ENCODE data around the gene ICA1. TPM values are rescaled to one million over a fixed set of nuclear protein-coding genes. Genes with fewer than 3 reads are reported as not detected.

ICA1 gene
- total RNA-seq, 1 experiment from 2014 or later: not detected

DNA sequence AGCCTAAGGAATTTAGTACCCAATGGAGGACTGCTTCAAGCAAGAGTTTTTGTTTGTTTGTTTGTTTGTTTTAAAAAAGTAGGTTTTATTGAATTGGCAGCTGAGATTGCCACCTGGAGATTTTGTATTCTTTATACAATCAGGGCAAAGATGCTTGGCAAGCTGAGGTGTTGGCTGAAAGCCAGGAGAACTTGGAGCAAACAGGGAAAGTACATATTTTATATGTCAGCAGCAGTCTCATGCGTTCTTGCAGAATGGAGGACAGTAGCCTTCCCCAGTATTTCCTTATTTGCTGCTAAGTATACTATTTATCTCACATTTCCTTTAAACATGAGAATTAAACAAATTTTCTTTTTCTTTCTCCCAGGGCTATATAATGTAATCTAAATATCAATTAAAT, 22.6 kb upstream of the ICA1 start:
- Histone ChIP-seq H3K27ac (no peak overlapping the region), H3K9me3 (replicated peaks) (no peaks in the 10 kb centered on the region), H3K36me3 (no peaks in the 10 kb centered on the region), H3K27me3 (replicated peaks) (no peaks in the 10 kb centered on the region), H3K4me3 (no peak overlapping the region), H3K4me1 (replicated peaks) (no peaks in the 10 kb centered on the region)
- DNase-seq (ENCODE audit: low read depth in 1 of 2, low spot score in 2 of 2): no peak

DNA sequence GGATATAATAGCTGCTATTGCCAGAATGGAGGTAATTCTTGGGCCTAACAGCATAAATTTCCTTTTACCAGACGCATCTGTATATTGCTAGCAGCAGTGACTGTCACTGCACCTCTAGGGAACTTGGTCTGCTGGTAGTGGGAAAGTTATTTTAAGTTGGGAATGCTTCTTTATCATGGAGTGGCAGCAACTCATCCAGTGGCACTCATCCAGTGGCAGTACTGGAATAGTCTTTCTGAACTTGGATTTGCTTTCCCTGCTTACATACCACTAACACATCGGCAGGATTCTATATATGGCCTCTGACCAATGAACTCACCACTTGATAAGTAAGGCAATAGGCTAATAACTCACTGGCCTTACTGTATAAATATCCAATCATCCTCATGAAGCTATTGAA, 22.0 kb upstream of the ICA1 start:
- no peaks in the 10 kb centered on the region for H3K9me3 ChIP-seq (replicated peaks)
- no peaks in the 10 kb centered on the region for H3K27me3 ChIP-seq (replicated peaks)
- no peaks in the 10 kb centered on the region for H3K36me3 ChIP-seq
- no peak for DNase-seq (ENCODE audit: low read depth in 1 of 2, low spot score in 2 of 2)
- no peak overlapping the region for H3K4me3 ChIP-seq
- no peaks in the 10 kb centered on the region for H3K4me1 ChIP-seq (replicated peaks)
- no peak overlapping the region for H3K27ac ChIP-seq

DNA sequence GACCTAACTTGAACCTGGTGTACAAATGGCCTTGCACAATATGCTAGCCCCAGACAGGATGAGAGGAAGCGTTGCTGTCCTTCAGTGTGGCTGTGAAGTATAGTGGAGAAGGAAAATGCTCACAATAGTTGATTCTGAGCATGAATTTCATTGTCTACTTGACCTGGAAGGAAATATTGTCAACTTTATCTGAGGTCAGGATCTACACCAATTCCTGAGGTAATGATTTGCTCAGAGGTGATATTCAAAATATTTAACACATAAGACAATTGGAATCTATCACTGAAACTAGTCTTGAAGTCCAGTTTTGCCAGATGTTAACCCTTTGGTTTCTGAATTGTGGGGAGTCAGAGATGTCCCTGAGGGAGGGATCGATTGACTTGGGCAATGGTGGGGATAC, 20.9 kb upstream of the ICA1 start:
- DNase-seq (ENCODE audit: low read depth in 1 of 2, low spot score in 2 of 2): no peak
- H3K36me3 ChIP-seq: no peaks in the 10 kb centered on the region
- no peaks in the 10 kb centered on the region for H3K9me3 ChIP-seq (replicated peaks)

DNA sequence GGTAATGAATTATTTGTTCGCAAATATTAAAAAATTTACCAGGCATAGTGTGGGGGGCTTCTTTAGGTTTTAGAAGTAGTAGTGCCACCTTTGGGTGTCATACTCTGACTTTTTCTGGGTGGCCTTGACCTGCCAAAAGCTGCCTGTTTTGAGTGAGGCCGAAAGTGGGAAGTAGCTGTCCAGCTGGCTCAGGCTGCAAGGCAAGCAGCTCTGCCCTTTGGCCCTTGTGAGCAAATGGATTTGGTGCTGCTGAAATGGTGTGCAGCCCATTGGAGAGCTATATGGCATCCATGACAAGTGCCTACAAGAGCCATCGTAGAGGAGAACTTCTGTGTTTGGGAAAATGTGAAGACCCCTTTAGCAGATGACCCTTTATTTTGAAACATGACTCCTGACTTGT, 20.2 kb upstream of the ICA1 start:
- H3K9me3 ChIP-seq (replicated peaks): no peaks in the 10 kb centered on the region

More for the DNA sequence above, 20.9 kb upstream of the ICA1 start:
- Histone ChIP-seq H3K4me3 (no peak overlapping the region), H3K4me1 (replicated peaks) (no peaks in the 10 kb centered on the region), H3K27ac (no peak overlapping the region), H3K27me3 (replicated peaks) (no peaks in the 10 kb centered on the region)

DNA sequence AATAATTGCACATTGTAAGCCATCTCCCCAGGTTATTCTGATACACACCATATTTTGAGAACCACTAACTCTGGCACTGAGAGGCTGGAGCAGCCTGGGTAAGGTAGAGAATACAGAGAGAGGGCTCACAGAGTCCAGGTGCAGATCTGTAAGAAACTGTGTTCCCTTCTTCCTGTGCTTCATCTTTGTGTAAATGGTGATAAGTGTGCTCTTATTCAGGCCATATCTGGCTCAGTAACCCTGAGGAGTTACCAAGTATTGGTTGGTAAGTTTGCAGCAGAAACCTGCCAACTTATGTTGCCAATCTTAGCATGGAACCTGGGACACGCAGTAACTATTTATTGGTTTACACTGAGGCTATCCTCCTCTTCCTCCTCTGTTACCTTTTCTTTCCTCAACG, 16.2 kb upstream of the ICA1 start:
- H3K4me1 ChIP-seq (replicated peaks): no peaks in the 10 kb centered on the region
- H3K27me3 ChIP-seq (replicated peaks): no peaks in the 10 kb centered on the region
- DNase-seq (ENCODE audit: low read depth in 1 of 2, low spot score in 2 of 2): no peak
- no peak overlapping the region for H3K4me3 ChIP-seq
- no peaks in the 10 kb centered on the region for H3K9me3 ChIP-seq (replicated peaks)
- H3K27ac ChIP-seq: no peak overlapping the region
- no peaks in the 10 kb centered on the region for H3K36me3 ChIP-seq

More for the DNA sequence above, 20.2 kb upstream of the ICA1 start:
- no peaks in the 10 kb centered on the region for H3K27me3 ChIP-seq (replicated peaks)
- no peak overlapping the region for H3K27ac ChIP-seq
- no peak for DNase-seq (ENCODE audit: low read depth in 1 of 2, low spot score in 2 of 2)
- H3K4me3 ChIP-seq: no peak overlapping the region
- no peaks in the 10 kb centered on the region for H3K36me3 ChIP-seq
- H3K4me1 ChIP-seq (replicated peaks): no peaks in the 10 kb centered on the region

DNA sequence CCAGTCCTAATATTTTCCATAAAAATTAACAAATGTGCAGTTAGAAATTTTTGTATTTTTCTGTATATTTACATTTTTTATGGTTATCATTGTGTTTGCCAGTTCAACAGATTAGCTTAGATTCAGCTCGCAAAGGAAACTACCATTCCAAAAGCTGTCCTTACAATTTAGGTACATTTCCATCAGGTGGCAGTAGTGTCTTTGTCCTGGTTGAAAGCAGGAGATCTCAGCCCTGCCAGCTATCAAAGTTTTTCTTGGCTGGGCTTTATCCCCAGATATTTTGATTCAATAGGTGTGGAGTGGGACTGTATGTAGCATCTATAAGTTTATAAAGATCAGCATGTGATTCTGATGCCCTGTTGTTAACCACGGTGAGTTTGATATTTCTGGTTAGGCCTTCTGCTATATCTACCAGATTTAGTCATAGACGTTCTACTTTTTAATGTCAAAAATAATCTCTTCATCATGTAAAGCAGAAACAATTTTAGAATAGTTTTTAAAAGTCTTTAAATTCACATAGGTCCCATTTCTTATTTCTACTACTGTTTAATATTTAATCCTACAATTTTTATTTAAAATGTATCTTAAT, 15.5 kb upstream of the ICA1 start:
- Histone ChIP-seq H3K36me3 (no peaks in the 10 kb centered on the region), H3K4me1 (replicated peaks) (no peaks in the 10 kb centered on the region), H3K9me3 (replicated peaks) (no peaks in the 10 kb centered on the region), H3K27me3 (replicated peaks) (no peaks in the 10 kb centered on the region), H3K27ac (no peak overlapping the region), H3K4me3 (no peak overlapping the region)
- no peak for DNase-seq (ENCODE audit: low read depth in 1 of 2, low spot score in 2 of 2)

DNA sequence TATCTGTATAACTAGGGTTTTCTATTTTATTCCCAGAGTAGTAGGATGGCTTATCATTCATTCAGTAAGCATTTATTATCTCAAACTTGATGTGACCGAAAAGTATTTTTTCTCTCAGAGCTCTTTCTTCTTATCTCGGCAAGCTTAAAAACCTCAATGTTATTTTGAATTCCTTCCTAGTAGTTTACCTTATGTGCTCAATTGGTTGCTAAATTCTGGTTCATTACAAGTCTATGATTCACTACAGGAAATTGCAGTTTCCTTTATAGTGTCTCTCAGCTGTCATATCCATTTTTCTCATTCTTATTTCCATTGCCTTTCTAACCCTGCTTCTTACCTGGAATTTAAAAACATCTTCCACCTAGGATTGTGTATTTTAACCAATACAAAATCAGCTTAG, 12.6 kb upstream of the ICA1 start:
- Histone ChIP-seq H3K4me3 (no peak overlapping the region), H3K27ac (no peak overlapping the region), H3K9me3 (replicated peaks) (no peaks in the 10 kb centered on the region), H3K4me1 (replicated peaks) (no peaks in the 10 kb centered on the region), H3K27me3 (replicated peaks) (no peaks in the 10 kb centered on the region), H3K36me3 (no peaks in the 10 kb centered on the region)
- no peak for DNase-seq (ENCODE audit: low read depth in 1 of 2, low spot score in 2 of 2)

DNA sequence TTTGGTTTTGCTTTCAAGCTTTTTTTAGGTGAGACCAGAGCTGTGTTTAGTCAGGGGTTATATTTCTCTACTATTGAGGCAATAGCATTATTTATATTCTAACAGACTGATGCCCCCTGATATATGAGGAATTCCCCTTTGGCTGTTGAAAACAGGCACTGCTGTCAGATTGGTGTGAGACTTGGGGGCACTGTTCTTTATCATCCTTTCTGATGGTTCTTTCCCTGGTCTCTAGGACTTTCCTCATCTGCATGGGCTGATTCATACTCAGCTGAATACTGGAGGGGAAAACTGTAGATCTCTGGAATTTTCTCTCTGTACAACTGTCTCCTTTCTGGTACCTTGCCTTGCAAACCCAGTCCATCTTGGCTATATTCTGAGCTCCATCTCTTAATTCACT, 10.0 kb upstream of the ICA1 start:
- Histone ChIP-seq H3K4me1 (replicated peaks) (no peaks in the 10 kb centered on the region), H3K27me3 (replicated peaks) (no peaks in the 10 kb centered on the region), H3K36me3 (no peaks in the 10 kb centered on the region), H3K4me3 (no peak overlapping the region), H3K27ac (no peak overlapping the region), H3K9me3 (replicated peaks) (no peaks in the 10 kb centered on the region)
- no peak for DNase-seq (ENCODE audit: low read depth in 1 of 2, low spot score in 2 of 2)

DNA sequence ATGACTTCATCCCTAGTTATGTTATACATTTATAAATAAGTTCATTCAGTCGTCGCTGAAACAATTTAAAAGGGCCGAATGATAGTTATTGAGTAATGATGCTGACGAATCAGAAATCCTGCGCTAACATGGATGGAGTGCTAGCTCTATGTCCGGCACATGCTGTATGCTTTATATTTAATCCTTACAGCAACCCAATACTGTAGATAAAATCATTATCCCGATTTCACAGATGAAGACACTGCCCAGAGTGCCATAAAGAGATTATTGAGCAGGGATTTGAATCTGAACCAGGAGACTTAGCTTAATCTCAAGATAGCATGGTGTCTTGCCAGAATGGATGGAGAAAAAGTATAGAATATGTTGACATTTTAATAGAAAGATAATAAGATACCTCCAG, 1.1 kb upstream of the ICA1 start:
- Histone ChIP-seq H3K4me3 (no peak overlapping the region), H3K4me1 (replicated peaks) (no peaks in the 10 kb centered on the region), H3K27me3 (replicated peaks) (peaks cover 33% of the 10 kb centered on the region), H3K27ac (no peak overlapping the region), H3K9me3 (replicated peaks) (no peaks in the 10 kb centered on the region), H3K36me3 (no peaks in the 10 kb centered on the region)
- no peak for DNase-seq (ENCODE audit: low read depth in 1 of 2, low spot score in 2 of 2)

DNA sequence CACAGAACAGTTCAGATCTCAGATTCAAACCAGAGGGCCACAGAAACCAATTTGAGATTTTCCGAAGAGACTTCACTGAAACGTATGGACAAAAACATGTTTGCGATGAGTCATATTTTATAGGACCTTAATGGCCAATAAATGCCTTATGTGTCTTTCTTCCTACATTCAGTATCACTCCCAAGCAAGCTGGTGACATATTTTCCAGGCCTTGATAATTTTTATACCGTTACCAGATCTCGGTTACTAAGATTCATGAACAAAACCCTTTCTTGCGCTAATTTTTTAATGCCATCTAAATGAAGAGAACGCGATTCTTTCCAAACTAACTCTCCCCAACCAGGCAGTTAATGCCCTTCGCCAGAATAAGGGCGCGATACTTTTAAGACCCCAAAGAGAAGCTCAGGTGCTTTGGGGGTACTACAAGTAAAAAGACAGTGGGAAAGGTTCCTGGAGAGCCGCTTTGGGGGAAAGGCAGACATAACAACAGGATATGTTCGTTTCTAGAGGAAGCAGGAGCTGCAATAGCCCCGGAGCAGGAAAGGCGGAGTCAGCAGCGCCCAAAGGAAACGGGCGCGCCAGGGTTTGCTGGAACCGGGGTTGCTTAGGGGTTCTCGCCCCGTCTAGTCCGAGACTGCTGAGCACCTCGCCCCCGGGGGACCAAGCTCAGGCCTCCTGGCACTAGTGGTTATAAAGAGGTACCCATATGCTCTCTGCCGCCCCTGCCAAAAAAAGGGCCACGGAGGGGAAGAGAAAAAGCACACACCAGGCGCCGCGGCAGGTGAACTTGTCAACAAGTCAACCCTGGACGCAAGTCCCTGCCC, 884 bp downstream of the ICA1 start:
- no peak overlapping the region for H3K27ac ChIP-seq
- no peaks in the 10 kb centered on the region for H3K9me3 ChIP-seq (replicated peaks)
- H3K36me3 ChIP-seq: no peaks in the 10 kb centered on the region
- peaks cover 33% of the 10 kb centered on the region for H3K27me3 ChIP-seq (replicated peaks)
- no peak overlapping the region for H3K4me3 ChIP-seq
- no peak for DNase-seq (ENCODE audit: low read depth in 1 of 2, low spot score in 2 of 2)
- H3K4me1 ChIP-seq (replicated peaks): no peaks in the 10 kb centered on the region

DNA sequence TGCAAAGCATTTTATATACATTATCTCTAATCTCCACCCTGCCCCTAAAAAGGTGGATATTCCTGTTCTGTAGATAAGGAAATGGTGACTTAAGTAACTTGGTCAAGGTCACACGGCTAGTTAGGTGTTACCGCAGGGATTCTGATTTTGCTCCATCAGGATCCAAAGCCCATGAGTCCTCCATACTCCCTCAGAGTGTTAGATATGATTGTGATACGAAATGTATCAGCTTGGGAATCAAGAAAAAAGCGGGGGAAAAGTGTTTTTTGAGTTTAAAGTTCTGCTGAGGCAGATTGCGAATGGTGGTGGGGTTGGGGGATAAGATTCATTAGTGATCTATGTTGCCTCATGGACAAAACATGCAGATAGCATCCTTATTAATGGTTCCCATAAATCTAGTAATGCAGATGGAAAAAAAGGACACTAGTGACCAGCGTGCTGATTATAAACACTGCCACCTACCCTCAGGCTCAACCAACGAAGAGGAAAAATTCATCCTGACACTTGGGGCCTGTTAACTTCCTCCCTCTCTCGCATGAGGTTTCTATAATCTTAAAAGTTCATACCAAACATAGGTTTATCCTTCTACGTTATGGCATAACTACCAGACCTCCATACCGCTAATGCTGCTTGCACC, 2.3 kb downstream of the ICA1 start:
- Histone ChIP-seq H3K27ac (no peak overlapping the region), H3K27me3 (replicated peaks) (peaks cover 33% of the 10 kb centered on the region), H3K4me3 (no peak overlapping the region), H3K4me1 (replicated peaks) (no peaks in the 10 kb centered on the region), H3K36me3 (no peaks in the 10 kb centered on the region), H3K9me3 (replicated peaks) (no peaks in the 10 kb centered on the region)
- no peak for DNase-seq (ENCODE audit: low read depth in 1 of 2, low spot score in 2 of 2)

DNA sequence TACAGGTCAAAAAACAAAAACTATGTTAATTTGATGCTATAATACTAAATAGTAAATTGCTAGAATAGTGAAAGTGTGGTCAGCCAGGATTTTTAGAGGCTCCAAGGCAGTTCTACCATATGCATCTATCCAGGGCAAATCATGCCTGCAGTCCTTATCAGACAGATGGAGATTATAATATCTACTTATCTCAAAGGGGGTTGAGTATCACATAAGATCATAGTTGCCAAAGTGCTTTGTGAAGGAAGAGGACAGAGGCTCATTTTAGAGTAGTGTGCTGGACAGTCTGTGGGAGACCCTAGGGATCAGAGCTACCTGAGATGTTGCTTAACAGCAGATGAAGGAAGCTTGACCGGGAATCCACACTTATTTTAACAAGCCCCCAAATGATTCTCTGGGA, 3.2 kb downstream of the ICA1 start:
- no peak overlapping the region for H3K27ac ChIP-seq
- H3K9me3 ChIP-seq (replicated peaks): no peaks in the 10 kb centered on the region
- DNase-seq (ENCODE audit: low read depth in 1 of 2, low spot score in 2 of 2): no peak
- H3K27me3 ChIP-seq (replicated peaks): peaks cover 32% of the 10 kb centered on the region
- H3K36me3 ChIP-seq: no peaks in the 10 kb centered on the region
- H3K4me1 ChIP-seq (replicated peaks): no peaks in the 10 kb centered on the region
- H3K4me3 ChIP-seq: no peak overlapping the region

DNA sequence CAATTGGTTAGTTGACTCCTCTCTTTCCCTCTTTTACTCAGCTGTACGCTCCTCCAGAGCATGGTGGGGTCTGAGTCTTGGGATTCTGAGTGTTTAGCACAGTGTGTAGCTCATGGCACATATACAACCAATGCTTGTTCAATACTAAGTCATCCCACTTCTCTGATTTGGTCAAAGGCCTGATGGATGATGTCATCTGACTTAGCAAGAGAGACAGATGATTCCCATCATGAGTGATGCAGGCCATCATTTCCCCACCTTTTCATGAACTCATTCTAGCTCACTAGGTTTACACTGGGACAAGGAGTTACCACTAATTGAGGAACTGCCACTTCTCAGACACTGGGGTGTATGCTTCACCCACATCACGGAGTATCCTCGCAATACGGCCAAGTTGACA, 3.8 kb downstream of the ICA1 start:
- no peaks in the 10 kb centered on the region for H3K9me3 ChIP-seq (replicated peaks)
- no peaks in the 10 kb centered on the region for H3K36me3 ChIP-seq
- H3K4me3 ChIP-seq: no peak overlapping the region
- DNase-seq (ENCODE audit: low read depth in 1 of 2, low spot score in 2 of 2): no peak
- no peaks in the 10 kb centered on the region for H3K4me1 ChIP-seq (replicated peaks)
- no peak overlapping the region for H3K27ac ChIP-seq
- H3K27me3 ChIP-seq (replicated peaks): peaks cover 26% of the 10 kb centered on the region

Data from SJSA1 (cell line).